ENCODE results near the gene CHTOP.
"Not testable (repeated sequence)": the region's sequence is repeated elsewhere in the genome, so short reads cannot be mapped to it uniquely, and the experiment has no call there.

Gene CHTOP

DNA sequence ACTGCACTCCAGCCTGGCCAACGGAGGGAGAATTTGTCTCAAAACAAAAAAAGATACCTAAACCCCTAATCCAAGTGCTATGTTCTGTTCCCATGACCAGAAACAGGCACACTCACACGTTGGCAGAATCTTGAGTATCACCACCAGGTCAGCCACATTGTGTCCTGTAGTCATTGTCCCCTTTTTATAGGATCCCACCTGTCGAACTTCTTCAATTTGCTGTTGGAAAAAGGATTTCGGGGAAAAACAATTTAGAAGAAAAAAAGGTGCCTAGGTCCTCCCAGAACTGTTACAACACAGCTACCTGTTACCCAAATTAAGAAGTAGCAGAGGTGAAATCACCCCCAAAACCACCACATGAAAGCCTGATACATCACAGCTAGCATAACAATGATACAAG lies 33.6 kb downstream of the CHTOP start:
- DNase-seq: no peak

GRCh38 chr1:153668672-153669071 lies 34.8 kb downstream of the CHTOP start:
- DNase-seq: not testable (repeated sequence)

GRCh38 chr1:153669606-153670005 lies 35.7 kb downstream of the CHTOP start:
- no peak for DNase-seq

DNA sequence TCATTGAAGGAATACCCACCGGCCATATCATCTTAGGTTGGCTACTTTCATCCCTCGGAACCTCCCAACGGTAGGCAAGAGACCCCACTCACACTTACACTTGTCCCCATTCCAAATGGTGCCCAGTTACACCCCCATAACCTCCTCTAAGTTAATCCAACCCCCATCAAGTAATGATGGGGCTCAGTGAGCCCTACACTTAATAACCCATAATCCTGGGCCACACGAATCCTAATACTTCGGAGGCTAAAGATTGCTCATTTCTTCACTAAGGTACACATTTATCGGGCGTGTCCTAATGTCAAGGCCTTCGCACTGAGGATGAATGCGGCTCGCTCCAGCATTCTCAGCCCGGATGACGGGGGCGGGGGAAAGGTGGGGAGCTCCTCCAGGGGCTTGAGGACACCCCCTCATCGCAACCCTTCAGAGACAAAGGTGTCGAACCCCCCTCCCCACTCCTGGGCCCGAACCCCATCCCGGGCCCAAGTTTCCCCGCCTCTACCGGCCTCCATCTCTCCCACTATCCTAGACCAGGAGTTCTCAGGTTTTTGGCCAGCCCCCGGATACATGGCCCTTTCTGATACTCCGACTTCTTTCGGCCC lies 36.5 kb downstream of the CHTOP start:
- no peak for DNase-seq

DNA sequence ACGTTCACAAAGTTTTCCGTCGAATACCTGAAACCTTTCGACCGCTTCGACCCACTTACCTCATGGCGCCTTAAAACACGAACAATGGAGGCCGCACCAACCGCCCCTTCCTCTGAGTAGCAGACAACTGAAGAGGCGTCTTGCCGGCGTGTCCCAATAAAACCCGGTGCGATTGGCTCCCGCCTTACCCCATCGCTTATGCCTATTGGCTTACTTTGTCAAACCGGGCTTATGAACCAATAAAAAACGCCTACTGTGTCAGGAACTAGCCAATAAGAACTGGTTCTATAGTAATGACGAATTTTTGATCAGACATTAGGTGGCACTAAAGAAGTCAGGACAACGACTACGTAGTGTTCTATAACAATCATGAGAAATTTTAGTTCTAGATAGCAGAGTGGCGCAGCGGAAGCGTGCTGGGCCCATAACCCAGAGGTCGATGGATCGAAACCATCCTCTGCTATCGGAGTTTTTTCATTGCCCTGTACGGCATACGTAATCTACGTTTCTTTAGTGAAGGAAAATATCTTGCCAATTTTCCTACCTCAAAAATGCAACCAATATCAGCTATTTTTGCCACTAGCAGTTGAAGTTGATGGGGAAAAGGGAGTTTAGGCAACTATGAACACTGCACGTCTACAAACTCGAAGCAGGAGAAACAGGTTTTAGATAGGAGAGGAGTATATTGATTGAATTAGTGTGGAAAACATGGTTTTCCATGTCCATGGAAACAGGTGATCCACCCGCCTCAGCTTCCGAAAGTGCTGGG lies 37.2 kb downstream of the CHTOP start, which contains the start of gene ILF2:
Gene ILF2, minus strand, starts transcription at position 135 of the 769 bp plus-strand sequence. Its CDS starts 71 bp downstream, at position 64.
- peak; percentile 100 for DNase-seq

DNA sequence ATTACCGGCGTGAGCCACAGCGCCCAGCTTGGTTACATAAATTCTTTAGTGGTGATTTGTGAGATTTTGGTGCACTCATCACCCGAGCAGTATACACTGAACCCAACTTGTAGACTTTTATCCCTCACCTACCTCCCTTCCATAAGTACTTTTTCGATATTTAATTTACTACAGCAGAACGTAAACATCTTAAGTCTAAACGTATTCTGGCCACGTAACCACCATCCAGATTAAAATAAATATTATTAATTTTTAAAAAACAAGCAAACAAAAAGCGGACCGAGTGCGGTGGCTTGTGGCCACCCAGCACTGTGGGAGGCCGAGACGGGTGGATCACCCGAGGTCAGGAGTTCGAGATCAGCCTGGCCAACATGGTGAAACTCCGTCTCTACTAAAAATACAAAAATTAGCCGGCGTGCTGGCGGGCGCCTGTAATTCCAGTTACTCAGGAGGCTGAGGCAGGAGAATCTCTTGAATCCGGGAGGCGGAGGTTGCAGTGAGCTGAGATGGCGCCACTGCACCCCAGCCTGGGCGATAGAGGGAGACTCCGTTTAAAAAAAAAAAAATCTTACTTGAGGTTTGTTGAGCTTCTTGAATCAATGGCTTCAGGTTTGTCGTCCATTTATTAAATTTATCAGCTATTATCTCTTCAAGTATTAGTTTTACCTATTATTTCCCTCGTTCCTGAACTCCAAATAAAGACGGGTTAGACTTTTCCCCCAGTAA lies 37.9 kb downstream of the CHTOP start:
- DNase-seq: peak; percentile 78

DNA sequence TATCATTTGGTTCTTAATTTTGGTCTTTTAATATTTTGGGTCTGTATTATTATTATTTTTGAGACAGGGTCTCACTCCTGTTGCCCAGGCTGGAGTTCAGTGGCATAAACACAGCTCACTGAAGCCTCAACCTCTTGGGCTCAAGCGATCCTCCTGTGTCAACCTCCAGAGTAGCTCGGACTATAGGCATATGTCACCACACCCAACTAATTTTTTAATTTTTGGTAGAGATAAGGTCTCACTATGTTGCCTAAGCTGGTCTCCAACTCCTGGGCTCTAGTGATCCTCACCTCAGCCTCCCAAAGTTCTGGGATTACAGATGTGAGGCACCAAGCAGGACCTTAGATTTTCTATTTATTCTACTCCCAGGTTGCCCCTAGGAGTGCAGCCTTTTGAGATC lies 39.6 kb downstream of the CHTOP start:
- no peak for DNase-seq

DNA sequence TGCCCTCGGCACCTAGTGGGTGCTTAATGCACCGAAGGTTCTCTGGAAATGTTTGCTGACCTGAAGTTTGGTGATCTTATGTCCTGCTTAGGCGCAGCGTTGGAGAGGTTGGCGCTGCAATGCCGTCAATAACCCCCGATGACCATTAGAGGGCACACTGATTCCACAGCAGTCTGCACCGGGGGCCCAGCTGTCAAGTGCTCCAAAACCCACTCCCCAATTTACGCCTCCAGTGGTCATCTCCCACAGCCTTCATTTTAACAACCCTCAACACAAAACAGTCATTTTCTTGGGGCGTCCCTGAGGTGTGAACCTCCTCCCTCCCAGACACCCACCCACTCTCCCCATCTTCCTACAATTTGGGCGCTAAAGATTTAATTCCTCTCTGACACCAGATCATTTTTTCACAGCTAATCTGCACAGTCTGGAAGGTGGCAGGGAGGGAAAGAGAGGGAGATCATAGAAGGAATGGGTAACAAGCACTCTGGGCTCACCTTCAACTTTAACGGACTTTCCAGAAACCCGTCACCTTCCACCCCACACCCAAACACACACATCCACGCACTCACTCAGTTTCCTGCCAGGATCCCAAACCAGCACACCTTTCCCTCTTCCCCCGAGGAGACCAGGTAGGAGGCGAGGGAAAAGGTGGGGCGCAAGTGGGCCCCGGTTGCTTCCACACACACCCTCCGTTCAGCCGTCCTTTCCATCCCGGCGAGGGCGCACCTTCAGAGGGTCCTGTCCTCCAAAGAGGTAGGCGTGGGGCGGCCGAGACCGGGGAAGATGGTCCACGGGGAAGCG lies 44.1 kb downstream of the CHTOP start:
- DNase-seq: peak; percentile 43

- DNase-seq: peak; percentile 24
These were observed 44.9 kb downstream of the CHTOP start, which contains the start of gene NPR1 for GRCh38 chr1:153678519-153679336. TSS of gene NPR1 (plus strand) at chr1:153678688. CDS start at chr1:153679109, 421 bp downstream.

DNA sequence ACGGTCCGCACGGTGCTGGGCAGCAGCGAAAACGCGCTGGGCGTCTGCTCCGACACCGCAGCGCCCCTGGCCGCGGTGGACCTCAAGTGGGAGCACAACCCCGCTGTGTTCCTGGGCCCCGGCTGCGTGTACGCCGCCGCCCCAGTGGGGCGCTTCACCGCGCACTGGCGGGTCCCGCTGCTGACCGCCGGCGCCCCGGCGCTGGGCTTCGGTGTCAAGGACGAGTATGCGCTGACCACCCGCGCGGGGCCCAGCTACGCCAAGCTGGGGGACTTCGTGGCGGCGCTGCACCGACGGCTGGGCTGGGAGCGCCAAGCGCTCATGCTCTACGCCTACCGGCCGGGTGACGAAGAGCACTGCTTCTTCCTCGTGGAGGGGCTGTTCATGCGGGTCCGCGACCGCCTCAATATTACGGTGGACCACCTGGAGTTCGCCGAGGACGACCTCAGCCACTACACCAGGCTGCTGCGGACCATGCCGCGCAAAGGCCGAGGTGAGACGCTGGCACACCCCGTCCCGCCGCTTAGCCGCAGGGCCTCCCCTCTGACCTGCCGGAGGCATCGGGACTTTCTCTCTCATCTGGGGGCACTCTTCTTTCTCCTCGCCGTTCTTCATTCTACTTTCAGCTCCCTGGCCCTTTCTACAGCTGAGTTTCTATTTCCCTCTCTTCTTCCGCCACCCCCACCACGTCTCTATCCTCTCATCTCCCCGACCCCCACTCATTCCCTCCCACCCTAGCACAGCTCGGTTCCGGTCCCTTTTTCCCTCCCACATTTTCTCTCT lies 45.7 kb downstream of the CHTOP start:
- DNase-seq: peak; percentile 18

DNA sequence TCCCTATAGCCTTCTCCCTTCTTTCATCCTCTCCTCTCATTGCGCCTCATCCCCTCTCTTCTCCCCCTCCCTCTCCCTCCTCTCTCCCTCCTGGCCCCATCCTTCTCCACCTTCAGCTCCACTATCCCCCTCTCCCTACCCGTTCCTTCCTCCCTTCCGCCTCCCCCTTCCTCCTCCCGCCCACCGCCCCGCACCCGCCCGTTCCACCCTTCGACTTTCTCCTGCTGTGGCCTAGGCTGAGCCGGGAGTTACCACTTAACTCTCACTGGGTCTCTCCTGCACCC lies 46.2 kb downstream of the CHTOP start:
- DNase-seq: no peak

- DNase-seq: no peak
These were observed 48.9 kb downstream of the CHTOP start for GRCh38 chr1:153682730-153683129.

- DNase-seq: no peak
These were observed 50.0 kb downstream of the CHTOP start for GRCh38 chr1:153683854-153684253.

GRCh38 chr1:153684892-153685291 lies 51.0 kb downstream of the CHTOP start:
- DNase-seq: no peak

GRCh38 chr1:153685544-153686340 lies 51.9 kb downstream of the CHTOP start:
- no peak for DNase-seq

DNA sequence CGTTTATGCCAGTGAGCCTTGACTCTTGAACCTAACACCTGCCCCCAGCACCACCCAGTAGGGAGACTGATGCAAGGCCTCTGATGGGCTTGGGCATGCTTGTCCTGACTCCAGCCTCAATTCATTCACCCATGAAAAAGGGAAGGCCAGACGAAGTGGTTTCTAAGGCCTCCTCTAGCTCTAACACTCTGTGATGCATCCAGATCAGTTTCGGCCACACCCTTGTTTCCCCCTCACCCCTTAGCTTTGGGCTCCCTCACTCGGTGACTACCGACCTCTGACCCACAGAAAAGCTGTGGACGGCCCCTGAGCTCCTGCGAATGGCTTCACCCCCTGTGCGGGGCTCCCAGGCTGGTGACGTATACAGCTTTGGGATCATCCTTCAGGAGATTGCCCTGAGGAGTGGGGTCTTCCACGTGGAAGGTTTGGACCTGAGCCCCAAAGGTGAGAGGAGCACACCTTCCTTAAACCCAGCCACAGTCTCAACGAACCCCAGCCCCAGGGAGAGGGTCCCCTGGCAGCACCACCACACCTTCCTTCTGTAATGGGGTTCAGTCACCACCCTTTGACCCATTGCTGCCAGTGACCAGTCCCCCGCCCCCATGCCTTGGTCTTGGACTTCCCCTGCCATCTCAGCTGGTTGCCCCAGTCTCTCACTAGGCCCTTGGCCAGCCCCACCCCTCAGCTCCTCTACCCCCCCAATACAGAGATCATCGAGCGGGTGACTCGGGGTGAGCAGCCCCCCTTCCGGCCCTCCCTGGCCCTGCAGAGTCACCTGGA lies 53.7 kb downstream of the CHTOP start:
- no peak for DNase-seq

DNA sequence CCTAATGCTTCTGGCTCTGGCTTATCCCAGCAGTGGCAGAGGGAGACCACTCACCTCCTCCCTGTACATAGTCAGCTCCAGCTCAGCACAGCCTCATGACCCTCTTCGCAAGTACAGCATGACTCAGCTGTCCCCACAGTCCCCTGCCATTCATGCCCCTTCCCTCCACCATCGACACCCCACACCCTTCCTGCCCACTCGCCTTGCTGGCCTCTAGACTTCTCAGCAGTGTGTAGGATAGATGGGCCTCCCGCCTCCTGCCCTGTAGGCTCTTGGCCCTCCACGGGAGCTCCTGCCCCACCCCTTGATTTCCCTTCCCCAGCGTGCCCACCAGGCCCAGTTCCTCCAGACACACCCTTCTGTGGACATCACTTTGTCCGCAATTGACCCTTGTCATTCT lies 54.4 kb downstream of the CHTOP start:
- DNase-seq: no peak

DNA sequence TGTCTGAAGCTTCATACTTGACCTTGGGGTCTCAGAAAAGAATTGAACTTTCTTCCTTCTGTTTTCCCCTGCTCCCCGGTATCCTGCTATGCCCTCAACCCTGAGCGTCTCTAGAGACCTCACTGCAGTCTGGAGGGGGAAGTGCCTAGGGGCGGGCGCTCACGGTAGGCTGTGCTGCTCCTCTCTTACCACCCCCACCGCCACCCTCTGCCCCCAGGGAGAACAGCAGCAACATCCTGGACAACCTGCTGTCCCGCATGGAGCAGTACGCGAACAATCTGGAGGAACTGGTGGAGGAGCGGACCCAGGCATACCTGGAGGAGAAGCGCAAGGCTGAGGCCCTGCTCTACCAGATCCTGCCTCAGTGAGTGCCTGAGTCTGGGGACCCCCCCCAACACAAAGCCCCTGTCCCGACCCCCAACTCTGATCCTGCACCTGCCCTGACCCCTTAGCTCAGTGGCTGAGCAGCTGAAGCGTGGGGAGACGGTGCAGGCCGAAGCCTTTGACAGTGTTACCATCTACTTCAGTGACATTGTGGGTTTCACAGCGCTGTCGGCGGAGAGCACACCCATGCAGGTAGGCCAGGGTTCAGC lies 55.0 kb downstream of the CHTOP start:
- DNase-seq: no peak

- DNase-seq: no peak
These were observed 59.6 kb downstream of the CHTOP start for GRCh38 chr1:153693466-153693865.
